ENCODE results near the gene LHX5.

The LHX5 gene

GRCh38 chr12:113472191-113473121, 785 bp upstream of the LHX5 start:
- Histone ChIP-seq H3K27ac (no peak overlapping the region), H4K20me1 (peaks cover 80% of the 10 kb centered on the region), H3K36me3 (no peaks in the 10 kb centered on the region), H3K4me3 (no peak overlapping the region), H3K27me3 (peaks cover 98% of the 10 kb centered on the region), H3K9me3 (peaks cover 35% of the 10 kb centered on the region), H3K9ac (no peak overlapping the region), H3K4me1 (no peaks in the 10 kb centered on the region), H3K4me2 (no peak overlapping the region)
- TF ChIP-seq Cebpa-rat (IDR thresholded peaks at IDR 0.05): no peak

- no peak overlapping the region for H3K9ac ChIP-seq
- H3K36me3 ChIP-seq: no peaks in the 10 kb centered on the region
- H3K27ac ChIP-seq: no peak overlapping the region
- H3K9me3 ChIP-seq: peaks cover 29% of the 10 kb centered on the region
- peaks cover 94% of the 10 kb centered on the region for H4K20me1 ChIP-seq
- H3K4me2 ChIP-seq: no peak overlapping the region
- H3K27me3 ChIP-seq: peaks cover 100% of the 10 kb centered on the region
- no peak for TF ChIP-seq Cebpa-rat (IDR thresholded peaks at IDR 0.05)
- no peak overlapping the region for H3K4me3 ChIP-seq
- H3K4me1 ChIP-seq: no peaks in the 10 kb centered on the region
Observed at GRCh38 chr12:113470871-113471618, 626 bp downstream of the LHX5 start.

- Histone ChIP-seq H3K4me3 (no peak overlapping the region), H3K9ac (no peak overlapping the region), H3K4me2 (no peak overlapping the region), H4K20me1 (peaks cover 99% of the 10 kb centered on the region), H3K9me3 (peaks cover 20% of the 10 kb centered on the region), H3K27me3 (peaks cover 100% of the 10 kb centered on the region), H3K27ac (no peak overlapping the region), H3K4me1 (no peaks in the 10 kb centered on the region), H3K36me3 (no peaks in the 10 kb centered on the region)
- no peak for TF ChIP-seq Cebpa-rat (IDR thresholded peaks at IDR 0.05)
Observed at GRCh38 chr12:113469949-113470743, 1.5 kb downstream of the LHX5 start.

- Histone ChIP-seq H4K20me1 (peaks cover 100% of the 10 kb centered on the region), H3K27ac (no peak overlapping the region), H3K4me1 (no peaks in the 10 kb centered on the region), H3K36me3 (no peaks in the 10 kb centered on the region), H3K9me3 (peaks cover 19% of the 10 kb centered on the region), H3K9ac (no peak overlapping the region), H3K27me3 (peaks cover 100% of the 10 kb centered on the region), H3K4me2 (no peak overlapping the region), H3K4me3 (no peak overlapping the region)
- no peak for TF ChIP-seq Cebpa-rat (IDR thresholded peaks at IDR 0.05)
Observed at GRCh38 chr12:113469224-113469948, 2.3 kb downstream of the LHX5 start.

GRCh38 chr12:113468365-113469223, 3.1 kb downstream of the LHX5 start:
- Histone ChIP-seq H3K9me3 (peaks cover 27% of the 10 kb centered on the region), H3K36me3 (no peaks in the 10 kb centered on the region), H3K4me1 (no peaks in the 10 kb centered on the region), H3K4me3 (no peak overlapping the region), H3K4me2 (no peak overlapping the region), H4K20me1 (peaks cover 94% of the 10 kb centered on the region), H3K27me3 (peaks cover 100% of the 10 kb centered on the region), H3K27ac (no peak overlapping the region), H3K9ac (no peak overlapping the region)
- no peak for TF ChIP-seq Cebpa-rat (IDR thresholded peaks at IDR 0.05)

- Histone ChIP-seq H3K9me3 (peaks cover 35% of the 10 kb centered on the region), H3K4me3 (no peak overlapping the region), H4K20me1 (peaks cover 91% of the 10 kb centered on the region), H3K27ac (no peak overlapping the region), H3K4me2 (no peak overlapping the region), H3K36me3 (no peaks in the 10 kb centered on the region), H3K9ac (no peak overlapping the region), H3K4me1 (no peaks in the 10 kb centered on the region), H3K27me3 (peaks cover 100% of the 10 kb centered on the region)
- no peak for TF ChIP-seq Cebpa-rat (IDR thresholded peaks at IDR 0.05)
Observed at GRCh38 chr12:113467502-113468364, 3.9 kb downstream of the LHX5 start.

- Histone ChIP-seq H3K4me3 (no peak overlapping the region), H4K20me1 (peaks cover 85% of the 10 kb centered on the region), H3K36me3 (no peaks in the 10 kb centered on the region), H3K27me3 (peaks cover 99% of the 10 kb centered on the region), H3K27ac (no peak overlapping the region), H3K4me1 (no peaks in the 10 kb centered on the region), H3K9ac (no peak overlapping the region), H3K4me2 (no peak overlapping the region), H3K9me3 (peaks cover 35% of the 10 kb centered on the region)
- TF ChIP-seq Cebpa-rat (IDR thresholded peaks at IDR 0.05): no peak
Observed at GRCh38 chr12:113467142-113467501, 4.5 kb downstream of the LHX5 start.
